K562 (cell line): Measurements from ENCODE around the gene TMEM184A.

Experiments used
- ATF7 ChIP-seq: fragments of 450-650 bp; IDR thresholded peaks from 2 replicates; pipeline ENCODE4 v1.7.1; 2014; ENCODE audit warnings: mild to moderate bottlenecking, moderate library complexity
- CTCF ChIP-seq, 3 experiments: IDR thresholded peaks in 2 of 3; conservative IDR thresholded peaks in 1 of 3; 2 replicates each; pipeline ENCODE4 v1.5.1; 2011 to 2012; ENCODE audit warnings: low read length in 3 of 3, mild to moderate bottlenecking in 3 of 3, control low read depth in 2 of 3, improper control_type of control experiment in 1 of 3, inconsistent platforms in 1 of 3, low read depth in 1 of 3, mixed read lengths in 1 of 3, moderate library complexity in 1 of 3; ENCODE audit not compliant: insufficient read depth in 2 of 3
- EP300 ChIP-seq: IDR thresholded peaks from 2 replicates; pipeline ENCODE4 v1.6.1; 2012; ENCODE audit warnings: low read length, improper control_type of control experiment
- HDGF ChIP-seq: fragments of 450-650 bp; IDR thresholded peaks from 2 replicates; pipeline ENCODE4 v1.6.1; 2016
- KLF10 ChIP-seq: fragments of 250-450 bp; sonication (Bioruptor Pico); IDR thresholded peaks from 2 replicates; pipeline ENCODE4 v1.6.1; 2021; ENCODE audit warnings: matching md5 sums
- MXI1 ChIP-seq: IDR thresholded peaks from 2 replicates; pipeline ENCODE4 v1.6.1; 2011; ENCODE audit warnings: low read depth, mild to moderate bottlenecking, improper control_type of control experiment, low read length
- RAD21 ChIP-seq, 2 experiments: fragments of 250-450 bp in 1 of 2; fragments of 450-650 bp in 1 of 2; sonication (Bioruptor Pico) in 1 of 2; formaldehyde crosslinking in 1 of 2; IDR thresholded peaks in 1 of 2; conservative IDR thresholded peaks in 1 of 2; 2 replicates each; pipeline versions ENCODE4 v1.4.0 to v1.8.0; 2020 to 2022; ENCODE audit warnings: mild to moderate bottlenecking in 2 of 2, moderate library complexity in 1 of 2
- SAFB2 ChIP-seq: fragments of 200-400 bp; formaldehyde crosslinking; IDR thresholded peaks from 2 replicates; pipeline ENCODE4 v1.6.1; 2018; ENCODE audit warnings: borderline replicate concordance, low read length, low read depth, moderate library complexity; ENCODE audit not compliant: severe bottlenecking
- ZFP91 ChIP-seq: sonication (generic); formaldehyde crosslinking; IDR thresholded peaks from 2 replicates; pipeline ENCODE4 v1.8.0; 2022; ENCODE audit warnings: mild to moderate bottlenecking, missing genetic modification reagents
- ZNF444 ChIP-seq: fragments of 250-450 bp; sonication (Bioruptor Pico); IDR thresholded peaks from 2 replicates; pipeline ENCODE4 v1.4.0; 2020; ENCODE audit warnings: mild to moderate bottlenecking, moderate library complexity

- TF ChIP-seq HDGF, result no peak
- TF ChIP-seq ZFP91 (CRISPR knock-in tag), result no peak
- no peak for TF ChIP-seq EP300
- no peak for TF ChIP-seq ZNF444 (CRISPR knock-in tag)
- no peak for TF ChIP-seq ATF7
- TF ChIP-seq RAD21 (CRISPR knock-in tag; conservative IDR thresholded peaks at IDR 0.05 in 1 of 2, IDR thresholded peaks at IDR 0.05 in 1 of 2), result no peak
- TF ChIP-seq CTCF (IDR thresholded peaks at IDR 0.05 in 2 of 3, conservative IDR thresholded peaks at IDR 0.05 in 1 of 3; ENCODE audit: insufficient read depth in 2 of 3, low read depth in 1 of 3, low read length in 3 of 3), result no peak
- TF ChIP-seq SAFB2, result no peak
- TF ChIP-seq MXI1, result no peak
- no peak for TF ChIP-seq KLF10 (CRISPR knock-in tag)
Observed at GRCh38 chr7:1558841-1559625, 3.0 kb upstream of the TMEM184A start.
